H1 (cell line): ENCODE measurements around the gene CD276. TPM values are rescaled to one million over a fixed set of nuclear protein-coding genes. Genes with fewer than 3 reads are reported as not detected.

Experiments used
- BRCA1 ChIP-seq: IDR thresholded peaks from 2 replicates; pipeline ENCODE4 v1.6.1; 2012; ENCODE audit warnings: low read depth, low read length, improper control_type of control experiment
- GTF2F1 ChIP-seq: IDR thresholded peaks from 2 replicates; pipeline ENCODE4 v1.6.1; 2012; ENCODE audit warnings: low read depth, low read length, improper control_type of control experiment, borderline replicate concordance
- RAD21 ChIP-seq, 2 experiments: IDR thresholded peaks in 1 of 2; conservative IDR thresholded peaks in 1 of 2; 2 replicates each; pipeline ENCODE4 v1.6.1; 2011; ENCODE audit warnings: low read depth in 2 of 2, low read length in 2 of 2, improper control_type of control experiment in 1 of 2, inconsistent platforms in 1 of 2, mild to moderate bottlenecking in 1 of 2, moderate library complexity in 1 of 2
- SAP30 ChIP-seq: fragments of 300-600 bp; sonication (generic); IDR thresholded peaks from 2 replicates; pipeline ENCODE4 v1.7.1; 2012; ENCODE audit warnings: low read length, moderate library complexity, mild to moderate bottlenecking, inconsistent platforms; ENCODE audit not compliant: insufficient read depth, insufficient replicate concordance
- polyA plus RNA-seq, 7 experiments: library from polyadenylated mRNA; depleted of rRNA in 3 of 7; stranded (reverse) in 5 of 7; unstranded in 2 of 7; fragments of >200 nt in 5 of 7; fragments of 200-250 nt in 2 of 7; gene quantifications; 1 replicate in 5 of 7; 2 replicates in 1 of 7; 4 replicates in 1 of 7; pipeline versions ENCODE4 v1.2.1 to v1.2.3, GENCODE V29; 2011 to 2013; ENCODE audit warnings: missing spikeins in 2 of 7, mixed read lengths in 2 of 7
- total RNA-seq: library from RNA; stranded (reverse); fragmentation: NEBNext Ultra II Directional; extraction: Animal tissue kit (Norgen Biotek cat#: 25700); gene quantifications from 2 replicates; pipeline ENCODE4 v1.2.1, GENCODE V29; 2021

Gene CD276
- total and polyA plus RNA-seq, 2 of the 8 experiments (the other 6 are each of a cell fraction or from before 2014, with no cell fraction given): 156 to 158 TPM

- TF ChIP-seq RAD21 (IDR thresholded peaks at IDR 0.05 in 1 of 2, conservative IDR thresholded peaks at IDR 0.05 in 1 of 2; ENCODE audit: low read depth in 2 of 2, low read length in 2 of 2) (no peak), BRCA1 (no peak), SAP30 (no peak), GTF2F1 (no peak)
These were observed 62.7 kb downstream of the CD276 start (continued) for GRCh38 chr15:73746883-73747282.
